Peyer's patch (tissue), 4 donors: ENCODE data around the gene FRMD5. TPM values are rescaled to one million over a fixed set of nuclear protein-coding genes. Genes with fewer than 3 reads are reported as not detected.

Experiments
- DNase-seq, 3 donors: peaks; one replicate each; pipeline ENCODE4 v3.0.0-alpha.2; 2017 to 2019
- H3K27ac ChIP-seq, 4 donors: fragments of 200-600 bp; sonication (generic); one replicate each; pipeline ENCODE4 v1.5.1; 2016 to 2019
- H3K27me3 ChIP-seq, 2 donors: fragments of 200-600 bp; sonication (generic); one replicate each; pipeline ENCODE4 v1.5.1; 2019
- H3K36me3 ChIP-seq, 3 donors: fragments of 200-600 bp; sonication (generic); one replicate each; pipeline ENCODE4 v1.5.1; 2016 to 2019
- H3K4me1 ChIP-seq, 4 donors: fragments of 200-600 bp; sonication (generic); one replicate each; pipeline ENCODE4 v1.5.1; 2016 to 2019
- H3K4me3 ChIP-seq, 4 donors: fragments of 200-600 bp; sonication (generic); 1 replicate in 3 of 4; 2 replicates in 1 of 4; pipeline ENCODE4 v1.5.1; 2016 to 2019; ENCODE audit warnings: mild to moderate bottlenecking in 1 of 4
- H3K9me3 ChIP-seq, 4 donors: fragments of 200-600 bp; sonication (generic); one replicate each; pipeline ENCODE4 v1.5.1; 2016 to 2019; ENCODE audit warnings: mild to moderate bottlenecking in 1 of 4
- CTCF ChIP-seq, 6 experiments: fragments of 450-650 bp in 4 of 6; fragments of 200-600 bp in 2 of 6; sonication (generic) in 1 of 6; IDR thresholded peaks; one replicate each; pipeline ENCODE4 v1.5.1; 2017 to 2019; ENCODE audit warnings: antibody characterized with exemption in 6 of 6, mild to moderate bottlenecking in 3 of 6, moderate library complexity in 1 of 6
- POLR2A ChIP-seq, 2 donors: fragments of 450-650 bp; IDR thresholded peaks; one replicate each; pipeline ENCODE4 v1.5.1; 2017; ENCODE audit warnings: antibody characterized with exemption in 2 of 2, mild to moderate bottlenecking in 2 of 2, moderate library complexity in 2 of 2
- total RNA-seq, 4 donors: library from RNA; depleted of rRNA; stranded (reverse); fragments of >200 nt; gene quantifications; one replicate each; pipeline ENCODE4 v1.1.0, GENCODE V29; 2016

Gene FRMD5
- total RNA-seq, 4 donors from 2014 or later, result 0.54 to 5.0 (median 0.57) TPM; not detected in 1

- Histone ChIP-seq H3K36me3 (no peaks in the 10 kb centered on the region), H3K4me1 (no peaks in the 10 kb centered on the region), H3K9me3 (no peaks in the 10 kb centered on the region), H3K4me3 (no peak overlapping the region), H3K27me3 (no peaks in the 10 kb centered on the region), H3K27ac (no peak overlapping the region)
- TF ChIP-seq POLR2A (IDR thresholded peaks at IDR 0.05) (no peak), CTCF (IDR thresholded peaks at IDR 0.05) (no peak)
- DNase-seq, result no peak
Observed at GRCh38 chr15:44082558-44083157, 112.4 kb downstream of the FRMD5 start.

- no peaks in the 10 kb centered on the region for H3K9me3 ChIP-seq
- H3K4me3 ChIP-seq, result no peak overlapping the region
- H3K36me3 ChIP-seq, result no peaks in the 10 kb centered on the region
- H3K27me3 ChIP-seq, result no peaks in the 10 kb centered on the region
- H3K4me1 ChIP-seq, result no peaks in the 10 kb centered on the region
- no peak for DNase-seq
- no peak overlapping the region for H3K27ac ChIP-seq
- TF ChIP-seq POLR2A (IDR thresholded peaks at IDR 0.05), result no peak
- TF ChIP-seq CTCF (IDR thresholded peaks at IDR 0.05), result no peak
Observed at GRCh38 chr15:44081026-44082013, 113.8 kb downstream of the FRMD5 start.

- no peaks in the 10 kb centered on the region for H3K36me3 ChIP-seq
- no peak overlapping the region for H3K27ac ChIP-seq
- no peaks in the 10 kb centered on the region for H3K9me3 ChIP-seq
- no peak for TF ChIP-seq POLR2A (IDR thresholded peaks at IDR 0.05)
- TF ChIP-seq CTCF (IDR thresholded peaks at IDR 0.05), result no peak
- no peak for DNase-seq
- H3K4me3 ChIP-seq, result no peak overlapping the region
- no peaks in the 10 kb centered on the region for H3K27me3 ChIP-seq
- no peaks in the 10 kb centered on the region for H3K4me1 ChIP-seq
Observed at GRCh38 chr15:44075535-44075934, 119.5 kb downstream of the FRMD5 start.

GRCh38 chr15:44069489-44069888 lies 125.6 kb downstream of the FRMD5 start:
- no peak for TF ChIP-seq CTCF (IDR thresholded peaks at IDR 0.05)
- no peak for TF ChIP-seq POLR2A (IDR thresholded peaks at IDR 0.05)
- no peaks in the 10 kb centered on the region for H3K4me1 ChIP-seq
- no peaks in the 10 kb centered on the region for H3K27me3 ChIP-seq
- no peak for DNase-seq
- H3K9me3 ChIP-seq, result no peaks in the 10 kb centered on the region
- no peak overlapping the region for H3K4me3 ChIP-seq
- no peak overlapping the region for H3K27ac ChIP-seq
- no peaks in the 10 kb centered on the region for H3K36me3 ChIP-seq

- Histone ChIP-seq H3K4me3 (no peak overlapping the region), H3K4me1 (no peaks in the 10 kb centered on the region), H3K9me3 (no peaks in the 10 kb centered on the region), H3K27ac (no peak overlapping the region), H3K36me3 (no peaks in the 10 kb centered on the region), H3K27me3 (no peaks in the 10 kb centered on the region)
- TF ChIP-seq POLR2A (IDR thresholded peaks at IDR 0.05) (no peak), CTCF (IDR thresholded peaks at IDR 0.05) (no peak)
- DNase-seq, result no peak
Observed at GRCh38 chr15:44068347-44068746, 126.7 kb downstream of the FRMD5 start.
